SK-N-DZ (cell line): ENCODE measurements around the gene NTPCR.
"Not testable (repeated sequence)": the region's sequence is repeated elsewhere in the genome, so short reads cannot be mapped to it uniquely, and the experiment has no call there.

Source experiments
- DNase-seq: peaks from one replicate; pipeline ENCODE4 v3.0.0-alpha.2; 2015; ENCODE audit warnings: low spot score

The NTPCR gene

DNA sequence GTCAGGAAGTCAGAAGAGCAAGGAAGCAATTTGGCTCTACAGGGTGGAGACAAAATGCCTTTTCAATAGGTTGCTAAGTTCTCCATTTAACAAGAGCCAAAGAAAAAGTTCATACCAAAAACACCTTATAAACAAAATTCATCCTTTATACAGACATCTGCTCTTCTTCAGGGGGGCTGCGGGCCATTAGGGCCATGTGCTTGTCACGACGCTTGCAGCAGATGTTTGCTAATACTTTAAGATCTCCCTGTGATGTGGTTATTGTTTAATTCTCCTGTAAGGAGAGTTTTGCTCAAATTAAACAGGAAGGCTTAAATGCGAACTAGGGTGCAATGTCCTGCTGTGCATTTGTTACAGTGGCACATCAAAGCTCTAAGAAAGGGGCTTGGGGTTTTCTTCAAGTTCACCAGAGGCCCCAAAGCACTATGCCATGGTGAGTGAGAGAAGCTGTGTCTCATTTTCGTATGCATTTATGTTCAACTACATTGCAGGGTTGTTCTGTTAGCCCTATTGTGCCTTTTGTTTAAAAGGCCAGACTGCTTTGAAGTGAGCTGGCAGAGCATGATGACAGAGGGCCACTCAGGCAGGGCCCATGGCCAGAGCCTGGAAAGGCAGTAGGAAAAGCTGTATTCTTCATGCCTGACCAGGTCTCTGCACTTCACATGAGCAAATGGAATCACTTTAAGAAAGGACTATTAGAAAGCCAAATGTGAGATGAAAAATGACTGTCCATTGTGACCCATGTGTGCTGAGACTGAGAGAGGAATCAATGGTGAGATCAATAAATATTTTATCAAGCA lies 24.8 kb upstream of the NTPCR start:
- no peak for DNase-seq

DNA sequence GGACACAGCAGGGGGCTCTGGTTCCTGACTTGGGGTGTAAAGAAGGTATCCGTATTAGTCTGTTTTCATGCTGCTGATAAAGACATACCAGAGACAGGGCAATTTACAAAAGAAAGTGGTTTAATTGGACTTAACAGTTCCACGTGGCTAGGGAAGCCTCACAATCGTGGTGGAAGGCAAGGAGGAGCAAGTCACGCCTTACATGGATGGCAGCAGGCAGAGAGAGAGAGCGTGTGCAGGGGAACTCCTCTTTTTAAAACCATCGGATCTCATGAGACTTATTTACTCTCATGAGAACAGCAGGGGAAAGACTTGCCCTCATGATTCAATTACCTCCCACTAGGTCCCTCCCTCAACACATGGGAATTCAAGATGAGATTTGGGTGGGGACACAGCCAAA lies 23.2 kb upstream of the NTPCR start:
- not testable (repeated sequence) for DNase-seq

DNA sequence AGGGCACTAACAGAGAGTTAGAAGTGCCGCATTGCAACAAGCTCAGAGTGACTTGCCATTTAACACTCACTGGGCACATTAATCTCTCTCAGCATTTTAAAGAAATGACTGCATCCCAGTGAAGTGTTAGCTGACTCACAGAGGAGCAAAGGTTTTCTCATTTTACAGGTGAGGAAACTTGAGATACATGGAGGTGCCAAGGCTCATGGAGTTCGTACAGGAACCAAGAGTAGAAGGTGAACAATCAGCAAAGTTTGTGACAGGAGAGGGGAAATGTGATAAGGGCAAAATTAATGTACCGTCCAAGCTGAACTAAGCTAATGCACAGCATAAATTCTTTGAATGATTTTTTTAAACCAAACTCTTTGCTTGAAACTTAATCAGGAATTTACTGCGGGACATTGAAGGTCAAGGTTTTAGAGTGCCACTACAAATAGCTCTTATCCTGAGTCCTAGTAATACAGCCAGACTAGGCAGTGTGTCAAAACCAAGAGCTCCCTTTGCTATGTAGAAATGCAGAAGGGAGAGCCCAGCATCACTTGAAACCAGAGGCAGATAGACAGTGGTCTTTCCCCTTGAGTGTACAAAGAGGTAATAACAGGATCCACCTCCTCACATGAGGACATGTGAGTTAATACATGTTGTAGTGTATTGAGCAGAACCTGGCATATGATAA lies 22.4 kb upstream of the NTPCR start:
- no peak for DNase-seq

DNA sequence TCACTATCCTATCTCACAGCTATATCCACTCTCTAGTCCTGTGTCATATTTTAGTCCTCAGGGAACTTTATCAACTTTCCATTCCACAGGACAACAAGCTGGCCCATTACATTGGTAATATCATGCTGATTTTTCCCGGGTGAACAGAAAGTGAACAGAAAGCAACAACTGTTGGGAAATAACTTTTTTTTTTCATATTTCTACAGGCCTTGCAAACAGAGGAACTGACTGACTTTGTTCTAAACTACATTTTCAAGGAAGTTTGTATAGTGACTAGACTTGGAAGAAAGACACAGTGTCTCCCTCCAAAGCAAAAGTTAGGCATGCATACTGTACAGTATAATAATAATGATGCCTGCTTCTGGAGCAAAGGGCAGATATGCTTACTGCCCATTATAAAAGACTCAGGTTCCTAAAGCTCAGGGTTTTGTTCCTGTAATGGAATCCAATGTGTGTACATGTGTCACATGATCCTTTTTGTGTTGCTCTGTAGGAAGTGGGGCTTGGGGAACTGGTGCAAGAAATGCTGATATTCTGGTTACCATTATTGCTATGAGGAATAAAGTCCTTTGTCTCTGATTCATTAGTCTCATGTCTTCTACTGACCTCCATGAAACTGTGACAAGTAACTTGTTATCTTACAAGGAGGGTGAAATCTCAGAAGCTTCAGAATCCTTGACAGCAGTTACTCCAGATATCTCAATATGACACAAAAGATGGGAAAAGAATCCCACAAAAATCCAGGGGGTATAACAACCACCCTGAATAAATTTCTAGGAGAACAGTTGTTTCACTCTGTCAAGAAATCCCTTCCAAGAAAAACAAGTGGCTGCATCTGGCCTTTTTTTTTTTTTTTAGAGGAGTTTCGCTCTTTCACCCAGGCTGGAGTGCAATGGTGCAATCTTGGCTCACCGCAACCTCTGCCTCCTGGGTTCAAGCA lies 17.7 kb upstream of the NTPCR start:
- DNase-seq = no peak

DNA sequence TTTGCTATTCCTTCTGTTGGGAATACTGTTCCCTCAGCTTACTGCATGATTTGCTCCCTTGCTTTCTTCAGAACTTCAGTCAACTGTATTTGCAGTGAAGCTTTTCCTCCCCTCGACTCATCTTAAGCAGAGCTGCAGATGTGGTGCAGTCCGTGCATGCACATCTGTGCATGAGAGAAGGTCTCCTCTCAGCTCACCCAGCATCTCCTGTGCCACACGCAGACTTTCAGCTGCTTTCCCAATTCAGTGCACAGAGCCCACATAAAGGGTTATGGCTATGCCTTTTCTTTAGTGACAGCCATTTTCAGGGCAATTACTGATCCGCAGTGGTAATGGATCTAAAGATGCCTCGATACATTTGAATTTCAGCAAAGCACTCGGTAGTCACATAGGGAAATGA lies 13.5 kb upstream of the NTPCR start:
- DNase-seq = no peak

DNA sequence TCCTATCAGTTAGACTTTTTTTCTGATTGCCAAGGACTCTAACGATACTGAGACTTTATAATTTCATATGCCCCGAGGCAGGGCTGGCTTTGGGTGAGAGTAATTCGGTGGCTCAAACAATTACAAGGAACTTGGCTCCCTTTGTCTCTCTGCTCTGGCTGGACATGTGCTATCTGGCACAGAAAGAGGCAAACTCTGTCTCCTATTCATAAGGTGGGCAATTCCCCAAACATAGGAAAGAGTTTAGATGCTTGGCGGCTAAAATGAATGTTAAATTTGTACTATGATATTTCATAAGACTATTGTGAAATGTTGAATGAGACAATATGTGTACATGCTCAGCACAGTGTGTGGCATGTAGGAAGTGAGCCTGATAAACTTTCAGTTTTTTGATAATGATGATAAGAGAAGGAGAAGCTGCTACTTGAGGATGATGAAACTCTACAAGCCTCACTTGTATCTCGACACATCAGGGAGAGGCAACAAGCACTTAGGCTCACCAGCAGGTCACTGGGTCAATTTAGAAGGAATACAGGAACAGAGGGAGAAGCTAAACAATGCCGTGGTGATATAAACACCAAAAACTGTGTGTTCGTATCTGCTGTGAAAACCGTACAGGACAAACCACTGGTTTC lies 12.6 kb upstream of the NTPCR start:
- DNase-seq = no peak

DNA sequence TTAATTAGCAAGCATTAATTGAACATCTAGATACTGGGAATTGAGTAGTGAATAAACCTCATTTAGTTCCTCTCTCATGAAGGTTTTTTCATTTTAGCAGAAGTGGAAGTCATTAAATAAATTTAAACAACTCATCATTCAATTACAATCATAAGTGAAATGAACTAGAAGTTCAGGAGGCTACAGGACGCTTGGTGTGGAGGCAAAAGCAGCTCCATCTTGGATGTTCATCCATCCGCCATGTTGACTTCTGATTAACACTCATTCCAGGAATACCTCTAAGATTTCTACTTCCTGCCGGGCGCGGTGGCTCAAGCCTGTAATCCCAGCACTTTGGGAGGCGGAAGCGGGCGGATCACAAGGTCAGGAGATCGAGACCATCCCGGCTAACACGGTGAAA lies 11.5 kb upstream of the NTPCR start:
- DNase-seq = no peak

DNA sequence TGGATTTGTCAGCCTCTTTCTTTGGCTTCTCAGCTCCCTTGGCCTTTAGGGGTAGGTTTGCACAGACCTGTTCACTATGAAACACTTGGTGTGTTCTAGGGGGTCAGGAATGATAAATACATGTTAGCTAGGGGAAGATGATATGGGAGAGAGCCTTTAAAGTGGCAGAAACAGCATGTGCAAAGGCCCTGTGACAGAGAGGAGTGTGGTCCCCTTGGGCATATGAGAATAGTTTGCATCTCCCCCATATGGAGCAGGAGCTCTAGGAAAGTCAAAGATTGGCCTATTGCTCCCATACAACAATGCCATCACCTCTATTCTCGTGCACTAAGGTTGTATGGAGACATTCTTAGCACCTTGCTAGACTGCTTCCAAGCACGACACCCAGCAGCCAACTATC lies 10.7 kb upstream of the NTPCR start:
- DNase-seq = no peak

DNA sequence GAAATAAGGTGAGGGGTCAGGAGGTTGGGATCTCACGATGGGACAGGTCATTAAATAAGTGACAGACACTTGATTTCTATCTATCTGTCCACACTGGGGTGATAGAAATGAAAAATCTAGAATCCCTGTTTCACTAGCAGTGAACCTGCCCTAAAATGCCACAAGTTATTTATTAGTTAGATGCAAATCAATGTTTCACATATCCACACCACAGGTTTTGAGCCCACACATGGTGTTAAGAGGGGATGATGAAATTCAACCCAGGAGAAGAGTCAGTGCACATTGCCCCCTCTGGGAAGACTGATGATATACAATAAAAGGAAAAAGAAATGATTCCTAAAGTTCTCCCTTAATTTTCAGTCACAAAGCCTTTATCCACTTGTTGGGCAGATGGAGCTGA lies 10.1 kb upstream of the NTPCR start:
- no peak for DNase-seq

DNA sequence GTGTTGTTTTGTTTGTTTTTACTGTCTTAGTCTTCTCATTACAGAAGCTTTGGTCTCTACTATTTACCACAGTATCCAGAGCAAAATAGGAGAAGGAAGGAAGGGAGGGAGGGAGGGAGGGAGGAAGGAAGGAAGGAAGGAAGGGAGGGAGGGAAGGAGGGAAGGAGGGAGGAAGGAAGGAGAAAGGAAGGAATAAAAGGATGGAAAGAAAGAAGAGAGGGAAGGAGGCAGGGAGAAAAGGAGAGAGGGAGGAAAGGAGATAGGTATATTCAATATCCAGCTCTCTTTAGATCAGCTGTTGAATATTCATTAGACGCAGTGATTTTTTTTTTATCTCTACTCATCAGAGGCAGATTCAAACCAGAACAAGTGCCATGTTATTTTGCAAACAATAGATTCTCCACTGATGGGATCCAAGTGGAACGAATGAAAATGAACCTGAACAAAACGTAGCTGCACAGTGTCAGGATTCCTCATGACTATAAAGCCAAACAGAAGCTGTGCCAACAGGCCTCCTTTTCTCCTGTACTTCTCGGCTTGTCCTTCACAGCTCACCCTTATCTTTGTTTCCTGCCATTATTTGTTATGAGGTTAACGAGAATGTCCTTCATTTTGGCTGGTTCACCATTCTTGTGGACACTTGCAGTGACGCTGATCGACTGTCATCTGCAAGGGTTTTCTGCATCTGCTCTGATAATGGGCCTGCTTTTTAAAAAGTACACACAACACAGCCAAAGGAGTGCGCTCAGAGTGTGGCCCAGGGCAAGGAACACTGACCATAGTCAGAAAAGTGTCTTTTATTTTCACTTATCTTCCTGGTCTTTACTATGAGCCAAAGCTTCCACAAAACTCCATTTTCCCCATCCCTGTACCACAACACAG lies 7.8 kb upstream of the NTPCR start:
- no peak for DNase-seq

DNA sequence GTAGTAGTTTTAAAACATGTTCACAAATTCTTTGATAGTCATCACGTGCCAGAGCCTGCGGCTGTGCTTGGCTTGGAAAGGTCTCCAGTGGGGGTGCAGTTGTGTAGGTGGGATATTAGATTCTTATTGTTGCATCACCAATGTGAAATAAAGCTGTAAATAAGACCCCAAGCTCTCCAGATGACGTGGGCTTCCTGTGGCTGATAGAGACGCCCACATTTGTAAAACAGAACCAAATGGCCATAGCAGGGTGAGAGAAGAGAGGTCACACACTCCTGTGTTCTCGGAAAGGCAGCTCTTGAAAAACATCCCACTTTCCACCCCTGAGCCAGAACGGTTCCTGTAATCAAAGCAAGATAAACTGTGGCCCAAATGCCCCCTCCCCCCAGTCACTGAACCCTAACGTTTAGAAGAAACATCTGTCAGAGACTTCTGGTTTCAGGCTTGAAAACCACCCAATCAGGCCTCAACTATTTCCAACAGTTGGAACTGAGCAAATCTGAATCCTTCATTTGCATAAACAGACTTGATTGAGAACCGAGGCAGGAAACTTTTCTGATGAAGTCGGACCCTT lies 6.6 kb upstream of the NTPCR start:
- no peak for DNase-seq

DNA sequence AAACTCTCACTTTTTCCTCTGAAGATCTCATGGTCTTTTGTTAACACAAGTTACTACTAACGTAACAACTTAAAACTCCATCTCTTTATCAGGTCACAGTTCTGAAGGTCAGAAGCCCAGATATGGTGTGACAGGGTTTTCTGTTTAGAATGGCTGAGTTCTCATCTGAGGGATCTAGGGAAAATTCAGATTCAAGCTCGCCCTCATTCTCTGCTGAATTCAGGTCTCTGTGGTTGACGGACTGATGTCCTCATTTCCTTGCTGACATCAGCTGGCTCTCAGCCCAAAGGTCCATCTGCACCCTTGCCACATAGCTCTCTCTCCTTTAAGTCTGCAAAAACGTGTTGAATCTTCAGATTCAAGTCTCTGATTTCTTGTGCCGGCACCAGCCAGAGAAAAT lies 6.1 kb upstream of the NTPCR start:
- DNase-seq = no peak

DNA sequence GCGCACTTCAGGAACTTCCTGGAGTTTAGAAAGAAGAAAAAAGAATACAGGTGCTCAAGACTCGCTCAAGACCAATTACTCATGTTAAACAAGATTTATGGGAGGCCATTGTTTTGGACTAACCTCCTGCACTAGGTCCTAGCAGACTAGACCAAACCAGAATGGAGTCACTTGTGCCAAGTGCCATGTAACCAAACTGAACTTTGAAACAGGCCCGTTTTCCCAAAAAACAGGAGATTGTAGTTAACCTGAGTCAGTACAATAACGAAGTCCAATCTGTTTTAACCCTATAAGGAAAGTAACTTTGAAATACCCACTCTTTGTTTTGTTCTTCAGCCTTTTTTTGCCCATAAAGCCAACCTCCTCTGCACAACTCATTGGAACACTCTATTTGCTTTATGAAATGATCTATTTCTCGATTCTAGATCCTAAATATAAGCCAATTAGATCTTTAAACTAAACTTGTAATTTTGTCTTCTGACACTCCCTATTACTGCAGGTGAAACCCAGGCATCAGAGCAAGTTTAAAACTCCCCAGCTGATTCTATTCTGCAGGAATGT lies 695 bp upstream of the NTPCR start:
- DNase-seq = no peak

DNA sequence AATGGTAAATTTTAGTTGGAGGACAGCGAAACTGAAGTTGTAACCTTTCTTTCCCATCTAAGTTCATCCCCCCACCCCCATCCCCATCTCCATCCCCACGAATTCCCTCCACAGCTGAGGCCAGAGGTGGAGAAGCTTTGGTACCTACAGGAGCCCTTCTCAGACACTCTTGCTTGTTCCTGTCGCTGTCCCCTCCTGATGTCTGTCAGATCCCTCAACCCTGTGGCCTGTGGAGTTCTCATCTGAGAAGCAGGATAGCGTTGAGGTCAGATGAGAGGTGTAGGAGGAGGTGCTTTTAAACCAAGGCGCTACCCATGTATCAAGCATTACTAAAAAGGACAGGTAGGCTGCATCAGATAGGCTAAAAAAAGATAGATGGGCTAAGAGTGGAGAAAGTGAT lies 769 bp downstream of the NTPCR start:
- peak; percentile 26 for DNase-seq

DNA sequence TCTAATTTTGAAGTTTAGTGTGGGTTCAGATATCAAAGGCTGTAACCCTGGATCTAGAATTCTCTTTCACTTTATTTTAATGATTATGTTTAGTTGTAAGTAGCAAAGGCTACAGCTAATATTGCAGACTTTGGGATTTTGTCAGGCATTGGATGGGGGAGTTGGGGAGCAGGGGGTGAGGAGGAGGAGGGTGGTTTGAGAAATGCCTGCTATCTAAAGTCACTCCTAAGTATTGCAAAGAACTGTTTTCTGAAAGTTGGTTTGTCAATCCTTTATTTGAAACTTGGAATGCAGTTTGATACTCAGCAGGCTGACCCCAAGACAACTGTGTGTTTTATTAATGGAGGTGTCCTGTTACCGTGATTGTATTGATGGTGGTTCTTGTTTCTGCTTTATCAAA lies 1.2 kb downstream of the NTPCR start:
- no peak for DNase-seq

DNA sequence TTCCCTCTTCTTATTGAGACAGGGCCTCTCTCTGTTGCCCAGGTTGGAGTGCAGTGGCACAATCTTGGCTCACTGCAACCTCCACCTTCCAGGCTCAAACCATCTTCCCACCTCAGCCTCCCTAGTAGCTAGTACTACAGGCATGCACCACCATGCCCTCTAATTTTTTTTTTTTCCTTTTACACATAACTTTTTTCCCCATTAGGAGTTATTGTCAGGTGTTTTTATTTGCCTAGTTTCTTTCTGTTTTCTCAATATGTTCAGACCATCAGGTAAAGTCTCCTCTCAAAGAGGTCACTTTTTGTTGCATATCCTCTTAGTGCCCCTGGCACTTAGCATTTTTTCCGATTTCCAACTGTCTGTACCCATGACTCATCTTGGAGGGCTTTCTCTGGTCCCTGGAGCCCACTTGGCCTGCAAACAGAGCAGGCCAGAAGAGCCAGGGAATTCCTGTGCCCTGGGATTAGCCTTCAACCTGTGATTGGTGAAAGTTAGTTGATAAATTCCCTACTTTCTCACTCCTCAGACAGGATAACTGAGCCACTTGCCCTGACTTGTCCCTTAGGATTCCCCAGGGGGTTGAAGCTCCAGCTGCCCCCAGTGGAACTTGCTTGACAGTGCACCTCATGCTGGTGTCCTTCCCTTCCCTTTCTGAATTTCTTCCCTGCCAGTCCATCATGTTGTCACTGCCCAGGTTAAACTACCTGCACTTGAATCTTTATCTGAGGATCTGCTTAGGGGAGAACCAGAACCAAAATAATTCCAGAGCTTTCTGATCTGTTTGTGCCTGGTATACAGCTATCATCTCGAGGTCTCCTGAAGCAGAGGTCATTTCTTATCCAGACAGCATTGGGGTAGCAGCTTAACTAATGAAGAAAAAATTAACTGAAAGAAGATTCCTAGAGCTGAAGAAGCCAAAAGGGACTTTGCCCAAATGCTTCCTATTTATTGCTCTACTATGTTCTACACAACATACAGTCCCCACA lies 2.4 kb downstream of the NTPCR start:
- DNase-seq = peak; percentile 82

DNA sequence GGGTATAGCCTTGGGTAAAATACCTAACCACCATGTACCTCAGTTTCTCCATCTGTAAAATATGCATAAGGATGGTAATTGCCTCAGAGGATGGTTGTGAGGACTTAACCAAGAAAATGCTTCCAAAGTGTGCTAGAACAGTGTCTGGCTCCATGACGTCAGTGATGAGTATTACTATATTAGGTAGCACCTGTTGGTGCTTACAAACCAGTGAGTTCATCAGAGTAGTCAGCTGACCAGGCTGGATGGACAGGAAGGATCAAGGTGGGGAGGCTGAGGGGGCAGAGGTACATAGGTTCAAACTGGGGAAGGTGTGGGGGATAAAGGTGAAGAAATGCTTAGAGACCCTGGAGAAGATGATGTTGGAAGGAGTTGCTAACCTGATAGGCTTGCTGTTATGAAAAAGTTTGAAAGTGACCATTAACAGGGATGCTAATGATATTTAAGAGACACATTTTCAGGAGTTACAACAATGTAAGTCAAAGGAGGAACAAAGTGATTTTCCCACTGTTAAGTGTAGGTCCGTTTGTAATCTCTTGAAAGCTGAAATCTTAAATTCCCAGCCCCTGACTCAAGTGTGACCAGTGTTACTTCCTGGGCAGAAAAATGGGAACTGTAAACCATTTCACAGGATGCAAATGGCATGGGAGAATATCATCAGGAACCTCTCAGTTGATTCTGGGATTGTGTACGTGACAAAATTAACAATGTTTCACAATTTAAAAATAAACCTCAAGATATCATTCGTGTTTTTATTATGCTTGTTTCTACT lies 4.4 kb downstream of the NTPCR start:
- no peak for DNase-seq

DNA sequence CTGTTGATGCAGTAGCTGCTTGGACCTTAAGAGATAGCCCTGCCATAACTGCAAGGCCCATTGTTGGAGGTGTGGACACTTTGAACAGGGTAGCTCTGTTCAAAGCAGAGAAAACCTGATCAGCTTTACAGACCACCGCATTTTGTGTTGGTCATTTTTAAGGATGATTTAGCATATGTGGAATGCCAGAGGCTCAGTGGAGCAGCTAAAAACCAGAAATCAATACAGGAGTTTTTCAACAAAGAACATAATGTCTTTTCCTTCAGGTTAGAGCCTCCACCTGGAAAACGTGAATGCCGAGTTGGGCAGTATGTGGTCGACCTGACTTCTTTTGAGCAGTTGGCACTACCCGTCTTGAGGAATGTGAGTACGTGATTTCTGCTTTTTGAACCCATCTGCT lies 5.7 kb downstream of the NTPCR start:
- no peak for DNase-seq
